GM13977 (cell line): ENCODE results near the gene GNPTAB.
"Not testable (repeated sequence)": the region's sequence is repeated elsewhere in the genome, so short reads cannot be mapped to it uniquely, and the experiment has no call there.

Source experiments
- DNase-seq: peaks from one replicate; pipeline ENCODE4 v3.0.0; 2012; ENCODE audit warnings: low spot score
- CTCF ChIP-seq: IDR thresholded peaks from 2 replicates; pipeline ENCODE4 v1.5.1; 2012; ENCODE audit warnings: mild to moderate bottlenecking, control low read depth; ENCODE audit not compliant: insufficient read depth; ENCODE audit errors: extremely low read depth, missing control alignments
- in situ Hi-C: fragments of 300-500 bp; cut with MboI; formaldehyde crosslinking; loops from one replicate; pipeline ENCODE4 v1.12.0; 2022; ENCODE audit warnings: low sequenced_read_pairs, low pct_unique_long_range_greater_than_20kb, mixed read lengths, inconsistent platforms; ENCODE audit not compliant: unreplicated experiment

The GNPTAB gene

GRCh38 chr12:101823891-101824290, 6.9 kb downstream of the GNPTAB start:
- TF ChIP-seq CTCF: no peak
- in situ Hi-C loops: no loop called here
- peak; percentile 72 for DNase-seq

- in situ Hi-C loops: no loop called here
- no peak for DNase-seq
- TF ChIP-seq CTCF: no peak
These were observed 7.7 kb downstream of the GNPTAB start for GRCh38 chr12:101823039-101823438.

GRCh38 chr12:101819467-101819866, 11.3 kb downstream of the GNPTAB start:
- no peak for DNase-seq
- TF ChIP-seq CTCF: no peak
- in situ Hi-C loops: no loop called here

GRCh38 chr12:101818689-101819088, 12.1 kb downstream of the GNPTAB start:
- in situ Hi-C loops, DNase-seq: not testable (repeated sequence)

- no peak for TF ChIP-seq CTCF
- in situ Hi-C loops: no loop called here
- no peak for DNase-seq
These were observed 17.6 kb downstream of the GNPTAB start for GRCh38 chr12:101813117-101813516.

- in situ Hi-C loops, DNase-seq: not testable (repeated sequence)
These were observed 18.0 kb downstream of the GNPTAB start for GRCh38 chr12:101812716-101813115.

GRCh38 chr12:101811342-101811741, 19.4 kb downstream of the GNPTAB start:
- in situ Hi-C loops, DNase-seq: not testable (repeated sequence)

GRCh38 chr12:101809208-101809607, 21.6 kb downstream of the GNPTAB start:
- in situ Hi-C loops: no loop called here
- no peak for TF ChIP-seq CTCF
- DNase-seq: no peak

GRCh38 chr12:101806265-101806664, 24.5 kb downstream of the GNPTAB start:
- DNase-seq: no peak
- in situ Hi-C loops: no loop called here
- no peak for TF ChIP-seq CTCF
